NCI-H1694 treated with DMSO at 0.1 percent for 48 hours (cell line): ENCODE data around the gene NSD1.
"Not testable (repeated sequence)": the region's sequence is repeated elsewhere in the genome, so short reads cannot be mapped to it uniquely, and the experiment has no call there.

Source experiments
- DNase-seq: peaks from one replicate; lab custom pipeline; 2025; lab: John Stamatoyannopoulos, UW

Gene NSD1

DNA sequence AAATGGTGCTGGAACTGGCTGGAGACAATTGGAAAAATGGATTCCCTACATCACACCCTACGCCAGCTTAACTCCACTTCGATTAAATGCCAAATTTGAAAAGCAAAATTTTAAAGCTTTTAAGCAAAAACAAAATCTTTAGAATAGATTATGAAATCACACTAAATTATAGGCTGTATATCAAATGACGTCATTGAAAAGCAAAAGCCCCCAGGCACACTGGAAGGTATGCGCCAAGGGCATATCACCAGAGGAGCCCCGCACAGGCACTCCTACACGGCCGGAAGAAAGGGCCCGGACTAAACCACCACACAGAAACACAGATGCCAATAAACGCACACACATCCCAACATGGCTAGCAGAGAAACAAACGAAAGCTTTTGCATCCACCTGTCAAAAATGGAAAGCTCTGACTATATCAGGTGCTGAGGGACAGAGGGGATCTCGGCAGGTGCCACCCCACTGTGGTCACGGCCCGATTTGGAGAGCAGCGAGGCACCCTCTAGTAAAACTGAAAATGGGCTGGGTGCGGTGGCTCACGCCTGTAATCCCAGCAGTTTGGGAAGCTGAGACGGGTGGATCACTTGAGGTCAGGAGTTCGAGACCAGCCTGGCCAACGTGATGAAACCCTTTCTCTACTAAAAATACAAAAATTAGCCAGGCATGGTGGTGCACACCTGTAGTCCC lies 195.1 kb downstream of the NSD1 start:
- no peak for DNase-seq

GRCh38 chr5:177329883-177330282 lies 196.3 kb downstream of the NSD1 start:
- DNase-seq = no peak

- DNase-seq = no peak
Observed at GRCh38 chr5:177330991-177331842, 197.6 kb downstream of the NSD1 start.

DNA sequence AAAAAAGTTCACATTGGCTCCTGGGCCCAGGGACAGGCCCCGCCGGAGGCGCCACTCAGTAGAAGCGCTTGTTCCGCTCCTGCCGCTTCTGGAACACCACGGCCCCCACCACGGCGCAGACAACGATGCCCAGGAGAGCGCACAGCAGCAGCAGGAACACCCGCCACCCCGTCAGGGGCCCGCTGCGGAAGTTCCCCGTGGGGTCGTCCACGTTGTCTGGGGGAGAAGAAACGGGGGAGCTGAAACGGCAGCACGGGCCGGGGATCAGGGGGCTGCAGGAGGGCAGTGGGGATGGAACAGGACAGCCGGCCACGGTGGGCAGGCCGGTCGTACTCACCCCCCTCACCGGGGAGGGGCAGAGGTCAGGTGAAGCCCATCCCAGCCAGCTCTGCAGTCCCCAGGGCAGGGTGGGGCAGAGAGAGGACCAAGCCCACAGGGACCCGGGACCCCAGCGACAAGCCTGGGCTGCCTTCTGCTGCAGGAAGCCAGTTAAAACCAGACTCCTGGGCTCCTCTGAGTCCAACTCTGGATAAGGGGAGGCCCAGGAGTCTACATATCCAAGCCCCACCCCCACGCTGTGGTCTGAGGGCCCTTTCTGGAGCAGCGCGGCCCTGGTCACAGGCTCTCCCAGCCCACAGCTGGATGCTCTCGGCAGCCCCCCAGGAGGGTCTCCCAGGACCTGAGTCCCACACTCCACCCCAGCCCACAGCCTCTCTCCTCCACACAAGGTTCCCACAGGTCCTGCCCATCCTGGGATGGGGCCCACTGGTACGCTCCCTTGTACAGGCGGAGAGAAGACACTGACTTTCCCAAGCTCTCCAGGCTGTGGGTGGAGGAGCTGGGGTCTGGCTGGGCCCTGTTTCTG lies 198.7 kb downstream of the NSD1 start:
- no peak for DNase-seq

- DNase-seq = no peak
Observed at GRCh38 chr5:177332896-177333260, 199.3 kb downstream of the NSD1 start.

- no peak for DNase-seq
Observed at GRCh38 chr5:177333420-177334154, 200.0 kb downstream of the NSD1 start.

- DNase-seq = no peak
Observed at GRCh38 chr5:177334155-177334551, 200.6 kb downstream of the NSD1 start.

DNA sequence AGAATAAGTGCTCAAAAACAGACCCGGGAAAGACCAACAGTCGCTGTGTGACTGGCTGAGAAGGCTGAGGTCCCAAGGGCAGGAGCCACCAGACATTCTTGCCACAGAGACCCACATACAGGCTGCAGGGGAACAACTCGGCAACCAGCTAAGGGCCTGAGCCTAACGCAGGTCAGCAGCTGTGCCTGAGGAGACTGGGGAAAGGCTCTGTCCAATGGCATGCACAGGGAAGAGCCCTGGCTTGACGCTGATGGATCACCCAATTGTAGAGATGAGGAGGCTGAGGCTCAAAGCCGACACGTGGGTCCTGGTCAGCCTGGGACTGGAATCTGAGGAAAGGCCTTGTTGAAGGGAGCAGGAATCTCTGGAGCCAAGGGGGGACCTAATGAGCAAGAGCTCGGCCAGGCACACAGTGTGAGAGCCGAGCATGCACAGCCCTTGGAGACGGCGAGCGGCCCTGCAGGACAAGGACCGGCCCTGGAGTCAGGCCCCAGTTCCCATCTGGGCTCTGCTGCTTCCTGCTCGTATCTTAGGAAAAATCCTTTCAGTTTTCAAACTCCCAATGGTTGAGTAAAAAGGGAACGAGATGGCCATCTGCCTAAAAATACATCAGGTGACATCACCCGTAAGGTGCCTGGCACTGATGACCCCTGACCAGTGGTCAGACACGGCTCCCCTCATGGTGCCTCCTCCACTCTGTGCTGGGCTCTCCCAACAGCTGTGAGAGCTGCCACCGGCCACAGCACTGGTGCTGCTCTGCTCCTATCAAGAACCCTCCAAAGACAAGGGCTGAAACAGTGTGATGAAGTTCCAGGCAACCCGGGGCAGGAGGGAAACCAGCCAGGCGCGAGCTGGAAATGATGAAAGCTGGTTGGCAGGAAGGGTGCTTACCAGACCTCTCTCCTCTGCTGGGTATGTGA lies 201.5 kb downstream of the NSD1 start:
- DNase-seq = no peak

DNA sequence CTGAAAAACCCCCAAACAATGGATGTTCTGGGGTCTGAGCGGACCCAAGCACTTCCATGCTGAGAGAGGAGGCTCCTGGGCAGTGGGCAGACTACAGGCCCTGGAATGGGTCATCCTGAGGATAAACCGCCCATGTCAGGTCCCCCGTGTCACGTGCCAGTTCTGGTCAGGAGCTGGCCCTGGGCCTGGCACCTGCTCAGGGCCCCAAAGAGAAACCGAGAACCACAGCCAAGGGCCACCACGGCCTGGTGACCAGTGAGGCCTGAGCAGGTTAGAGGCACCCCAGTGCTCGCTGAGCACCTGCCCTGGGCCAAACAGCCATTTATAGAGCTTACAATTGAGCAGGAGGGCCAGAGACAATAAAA lies 202.1 kb downstream of the NSD1 start:
- no peak for DNase-seq

- DNase-seq = peak; percentile 51
Observed at GRCh38 chr5:177336112-177336511, 202.5 kb downstream of the NSD1 start.

- DNase-seq = no peak
Observed at GRCh38 chr5:177336603-177337494, 203.3 kb downstream of the NSD1 start.

GRCh38 chr5:177338251-177339106 lies 204.9 kb downstream of the NSD1 start:
- DNase-seq = no peak

- no peak for DNase-seq
Observed at GRCh38 chr5:177339107-177339638, 205.6 kb downstream of the NSD1 start.

GRCh38 chr5:177343000-177343399 lies 209.4 kb downstream of the NSD1 start:
- DNase-seq = not testable (repeated sequence)

- DNase-seq = no peak
Observed at GRCh38 chr5:177343777-177344176, 210.2 kb downstream of the NSD1 start.

DNA sequence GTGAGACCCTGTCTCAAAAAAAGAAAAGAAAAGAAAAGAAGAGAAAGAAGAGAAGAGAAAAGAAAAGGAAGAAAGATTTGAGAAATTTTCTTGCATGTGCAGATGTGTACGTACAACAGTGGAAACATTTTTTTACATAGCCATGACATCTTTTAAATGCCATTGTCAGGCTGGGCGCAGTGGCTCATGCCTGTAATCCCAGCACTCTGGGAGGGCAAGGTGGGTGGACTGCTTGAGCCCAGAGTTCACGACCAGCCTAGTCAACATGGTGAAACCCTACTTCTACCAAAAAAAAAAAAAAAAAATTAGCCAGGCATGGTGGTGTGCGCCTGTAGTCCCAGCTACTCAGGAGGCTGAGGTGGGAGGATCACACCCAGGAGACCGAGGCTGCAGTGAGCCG lies 211.3 kb downstream of the NSD1 start:
- no peak for DNase-seq

- no peak for DNase-seq
Observed at GRCh38 chr5:177346820-177347219, 213.2 kb downstream of the NSD1 start.

DNA sequence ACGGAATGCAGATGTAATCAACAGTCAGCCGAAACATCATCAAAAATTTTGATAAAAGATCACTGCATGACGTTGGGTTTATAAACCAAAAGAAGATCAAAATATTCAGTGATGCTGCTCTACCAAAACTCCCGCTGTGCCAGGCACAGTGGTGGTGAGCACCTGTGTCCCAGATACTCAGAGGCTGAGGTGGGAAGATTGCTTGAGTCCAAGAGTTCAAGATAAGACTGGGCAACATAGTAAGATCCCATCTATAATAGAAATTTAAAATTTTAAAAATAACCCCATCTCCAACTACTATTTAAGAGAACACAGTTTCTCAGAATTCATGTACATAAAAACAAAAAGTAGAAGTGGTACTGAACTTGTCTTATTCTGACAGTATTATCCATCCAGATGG lies 214.1 kb downstream of the NSD1 start:
- DNase-seq = no peak

DNA sequence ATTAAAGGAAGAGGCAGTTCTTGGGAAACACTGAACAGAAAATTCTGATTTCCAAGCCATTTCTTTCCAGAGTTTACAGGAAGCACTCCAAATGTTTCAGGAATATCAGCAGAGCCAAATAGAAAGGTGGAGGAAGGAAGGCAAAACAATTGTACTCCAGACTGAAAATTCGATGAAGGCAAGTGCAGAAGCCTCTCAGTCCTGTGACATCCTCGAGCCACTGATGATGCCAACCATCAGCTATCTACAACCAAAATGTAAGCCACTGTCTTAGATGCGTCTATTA lies 215.7 kb downstream of the NSD1 start:
- DNase-seq = no peak
